Thyroid gland (tissue), 4 donors: ENCODE data around the gene LPP. TPM values are rescaled to one million over a fixed set of nuclear protein-coding genes. Genes with fewer than 3 reads are reported as not detected.
A peak's percentile ranks its signal among the peaks of the same experiment; 100 is the strongest.

Experiments used
- DNase-seq, 2 donors: peaks; one replicate each; pipeline ENCODE4 v3.0.0-alpha.2; 2019
- H3K27ac ChIP-seq, 3 donors: fragments of 200-600 bp; sonication (generic); 1 replicate in 2 of 3; 2 replicates in 1 of 3; pipeline ENCODE4 v1.5.1; 2016 to 2019; ENCODE audit warnings: mild to moderate bottlenecking in 1 of 3, moderate library complexity in 1 of 3
- H3K27me3 ChIP-seq: fragments of 200-600 bp; sonication (generic); one replicate; pipeline ENCODE4 v1.5.1; 2019
- H3K36me3 ChIP-seq, 2 donors: fragments of 200-600 bp; sonication (generic); one replicate each; pipeline ENCODE4 v1.5.1; 2016 to 2019
- H3K4me1 ChIP-seq, 2 donors: fragments of 200-600 bp; sonication (generic); one replicate each; pipeline ENCODE4 v1.5.1; 2017 to 2019
- H3K4me3 ChIP-seq, 3 donors: fragments of 200-600 bp; sonication (generic); replicated peaks in 1 of 3; 1 replicate in 2 of 3; 2 replicates in 1 of 3; pipeline ENCODE4 v1.5.1; 2016; ENCODE audit warnings: mild to moderate bottlenecking in 1 of 3
- H3K9me3 ChIP-seq: fragments of 200-600 bp; sonication (generic); one replicate; pipeline ENCODE4 v1.5.1; 2017
- POLR2A ChIP-seq, 2 donors: fragments of 450-650 bp; IDR thresholded peaks; one replicate each; pipeline ENCODE4 v1.6.1; 2017; ENCODE audit warnings: antibody characterized with exemption in 2 of 2, mild to moderate bottlenecking in 2 of 2, moderate library complexity in 1 of 2
- WGBS, 2 donors: methylation state at CpG; one replicate each; pipeline ENCODE4 v1.1.5; 2017; 5-methylcytosine and 5-hydroxymethylcytosine counted together
- intact Hi-C: fragments of 100-400 bp; cut with DNase I; formaldehyde crosslinking; loops from one replicate; pipeline ENCODE4 v1.15.1; 2023
- total RNA-seq, 4 donors: library from RNA; depleted of rRNA; stranded (reverse); fragments of >200 nt; gene quantifications; one replicate each; pipeline ENCODE4 v1.2.3, GENCODE V29; 2016
- TF ChIP-seq, protein P1 (sequence below), 6 experiments: fragments of 200-600 bp in 3 of 6; fragments of 450-650 bp in 3 of 6; sonication (generic) in 3 of 6; IDR thresholded peaks; one replicate each; pipeline ENCODE4 v1.5.1; 2016 to 2019; ENCODE audit warnings: antibody characterized with exemption in 6 of 6, mild to moderate bottlenecking in 2 of 6, inconsistent platforms in 1 of 6, moderate library complexity in 1 of 6

Gene LPP
- total RNA-seq, 4 donors from 2014 or later: 79.0 to 141 (median 82.8) TPM

DNA sequence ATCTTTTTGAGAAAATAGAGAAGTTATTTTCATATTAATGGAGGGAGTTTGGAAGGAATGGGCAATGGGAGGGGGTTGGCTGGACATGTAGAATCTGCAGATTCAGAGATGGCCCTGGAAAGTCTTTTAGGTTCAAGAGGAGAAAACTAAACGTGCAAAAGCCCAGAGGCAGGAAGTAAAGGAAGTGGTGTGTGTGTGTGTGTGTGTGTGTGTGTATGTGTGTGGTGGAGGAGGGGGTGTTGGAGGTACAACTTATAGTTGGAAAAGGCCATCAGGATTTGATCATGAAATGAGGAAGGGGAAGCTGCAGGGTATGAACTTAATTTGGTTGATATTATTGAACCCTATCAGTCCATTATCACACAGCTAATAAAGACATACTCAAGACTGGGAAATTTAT is 5.6 kb upstream of the LPP start:
- DNase-seq: no peak
- WGBS, 2 donors: 55 to 58% methylated on average over 1 of the region's 1 CpG
- TF ChIP-seq, protein P1, sequence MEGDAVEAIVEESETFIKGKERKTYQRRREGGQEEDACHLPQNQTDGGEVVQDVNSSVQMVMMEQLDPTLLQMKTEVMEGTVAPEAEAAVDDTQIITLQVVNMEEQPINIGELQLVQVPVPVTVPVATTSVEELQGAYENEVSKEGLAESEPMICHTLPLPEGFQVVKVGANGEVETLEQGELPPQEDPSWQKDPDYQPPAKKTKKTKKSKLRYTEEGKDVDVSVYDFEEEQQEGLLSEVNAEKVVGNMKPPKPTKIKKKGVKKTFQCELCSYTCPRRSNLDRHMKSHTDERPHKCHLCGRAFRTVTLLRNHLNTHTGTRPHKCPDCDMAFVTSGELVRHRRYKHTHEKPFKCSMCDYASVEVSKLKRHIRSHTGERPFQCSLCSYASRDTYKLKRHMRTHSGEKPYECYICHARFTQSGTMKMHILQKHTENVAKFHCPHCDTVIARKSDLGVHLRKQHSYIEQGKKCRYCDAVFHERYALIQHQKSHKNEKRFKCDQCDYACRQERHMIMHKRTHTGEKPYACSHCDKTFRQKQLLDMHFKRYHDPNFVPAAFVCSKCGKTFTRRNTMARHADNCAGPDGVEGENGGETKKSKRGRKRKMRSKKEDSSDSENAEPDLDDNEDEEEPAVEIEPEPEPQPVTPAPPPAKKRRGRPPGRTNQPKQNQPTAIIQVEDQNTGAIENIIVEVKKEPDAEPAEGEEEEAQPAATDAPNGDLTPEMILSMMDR (IDR thresholded peaks at IDR 0.05): no peak
- TF ChIP-seq POLR2A (IDR thresholded peaks at IDR 0.05): no peak
- Histone ChIP-seq H3K9me3 (no peaks in the 10 kb centered on the region), H3K27me3 (no peaks in the 10 kb centered on the region), H3K36me3 (no peaks in the 10 kb centered on the region), H3K4me1 (peaks cover 0 to 9% of the 10 kb centered on the region in 2 donors), H3K4me3 (no peak overlapping the region), H3K27ac (no peak overlapping the region)
- intact Hi-C loops: no loop called here

DNA sequence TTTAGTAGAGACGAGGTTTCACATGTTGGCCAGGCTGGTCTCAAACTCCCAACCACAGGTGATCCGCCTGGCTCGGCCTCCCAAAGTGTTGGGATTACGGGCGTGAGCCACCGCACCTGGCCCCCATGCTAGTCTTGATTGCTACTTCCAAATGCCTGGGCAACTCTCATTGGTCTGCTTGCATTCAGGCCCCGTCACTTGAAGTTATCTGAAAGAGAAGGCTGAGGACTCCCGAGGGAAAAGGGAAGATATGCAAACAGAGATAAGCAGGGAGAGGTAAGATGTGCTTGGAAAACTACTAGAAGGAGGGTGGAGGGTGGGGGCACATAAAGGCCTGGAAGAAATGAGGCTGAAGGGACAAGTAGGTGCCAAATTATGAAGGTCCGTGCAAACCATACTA is 4.4 kb upstream of the LPP start:
- intact Hi-C loops: no loop called here
- Histone ChIP-seq H3K27me3 (no peaks in the 10 kb centered on the region), H3K4me3 (no peak overlapping the region), H3K27ac (no peak overlapping the region), H3K9me3 (no peaks in the 10 kb centered on the region), H3K36me3 (no peaks in the 10 kb centered on the region), H3K4me1 (peaks cover 0 to 9% of the 10 kb centered on the region in 2 donors)
- TF ChIP-seq, protein P1 (IDR thresholded peaks at IDR 0.05): no peak
- TF ChIP-seq POLR2A (IDR thresholded peaks at IDR 0.05): no peak
- DNase-seq: no peak
- 88 to 89% methylated on average over 9 of the region's 9 CpGs for WGBS, 2 donors

DNA sequence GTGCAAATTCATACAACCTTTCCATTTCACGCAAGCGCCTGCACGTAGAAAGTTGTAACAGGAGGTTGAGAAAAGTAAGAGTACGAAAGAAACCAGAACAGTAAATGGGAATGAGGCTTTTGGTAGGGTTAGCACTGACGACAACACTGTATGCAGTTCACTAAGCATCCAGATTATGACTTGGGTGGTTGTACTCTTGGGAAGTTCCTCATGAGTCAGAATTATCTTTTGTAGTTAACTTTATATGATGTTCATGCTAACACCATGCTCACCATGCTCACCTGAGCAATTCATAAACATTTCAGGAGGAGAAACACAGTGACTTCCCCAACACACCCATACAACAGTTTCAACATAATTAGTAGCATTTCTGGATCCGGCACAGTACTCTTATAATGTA is 3.0 kb upstream of the LPP start:
- DNase-seq: no peak
- H3K4me3 ChIP-seq: no peak overlapping the region
- intact Hi-C loops: loop anchor here (10.0 kb wide), 1 partner anchor 396 kb away; no protein-coding TSS in a partner anchor
- no peaks in the 10 kb centered on the region for H3K9me3 ChIP-seq
- H3K27ac ChIP-seq: no peak overlapping the region
- TF ChIP-seq POLR2A (IDR thresholded peaks at IDR 0.05): no peak
- TF ChIP-seq, protein P1 (IDR thresholded peaks at IDR 0.05): no peak
- H3K27me3 ChIP-seq: no peaks in the 10 kb centered on the region
- 95 to 98% methylated on average over 6 of the region's 6 CpGs for WGBS, 2 donors
- no peaks in the 10 kb centered on the region for H3K36me3 ChIP-seq
- H3K4me1 ChIP-seq: peaks cover 0 to 15% of the 10 kb centered on the region in 2 donors

DNA sequence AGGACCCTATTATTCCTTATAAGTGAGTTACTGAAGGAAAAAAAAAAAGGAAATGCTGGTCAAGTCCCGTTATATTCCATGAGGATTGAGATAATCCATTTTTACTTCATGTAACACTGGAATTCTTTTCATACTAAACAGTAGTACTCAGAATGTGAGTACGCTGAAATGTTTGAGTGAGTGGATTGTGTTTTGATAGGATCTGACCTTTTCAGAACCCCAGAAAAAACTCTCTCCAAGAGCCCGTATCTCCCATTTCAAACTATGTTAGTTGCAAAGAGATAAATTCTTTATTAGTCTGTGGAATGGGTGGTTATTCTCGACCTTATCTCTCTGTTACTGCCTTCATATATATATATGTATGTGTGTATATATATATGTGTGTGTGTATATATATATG is 2.5 kb upstream of the LPP start:
- TF ChIP-seq, protein P1 (IDR thresholded peaks at IDR 0.05): no peak
- no peak for TF ChIP-seq POLR2A (IDR thresholded peaks at IDR 0.05)
- H3K36me3 ChIP-seq: no peaks in the 10 kb centered on the region

DNA sequence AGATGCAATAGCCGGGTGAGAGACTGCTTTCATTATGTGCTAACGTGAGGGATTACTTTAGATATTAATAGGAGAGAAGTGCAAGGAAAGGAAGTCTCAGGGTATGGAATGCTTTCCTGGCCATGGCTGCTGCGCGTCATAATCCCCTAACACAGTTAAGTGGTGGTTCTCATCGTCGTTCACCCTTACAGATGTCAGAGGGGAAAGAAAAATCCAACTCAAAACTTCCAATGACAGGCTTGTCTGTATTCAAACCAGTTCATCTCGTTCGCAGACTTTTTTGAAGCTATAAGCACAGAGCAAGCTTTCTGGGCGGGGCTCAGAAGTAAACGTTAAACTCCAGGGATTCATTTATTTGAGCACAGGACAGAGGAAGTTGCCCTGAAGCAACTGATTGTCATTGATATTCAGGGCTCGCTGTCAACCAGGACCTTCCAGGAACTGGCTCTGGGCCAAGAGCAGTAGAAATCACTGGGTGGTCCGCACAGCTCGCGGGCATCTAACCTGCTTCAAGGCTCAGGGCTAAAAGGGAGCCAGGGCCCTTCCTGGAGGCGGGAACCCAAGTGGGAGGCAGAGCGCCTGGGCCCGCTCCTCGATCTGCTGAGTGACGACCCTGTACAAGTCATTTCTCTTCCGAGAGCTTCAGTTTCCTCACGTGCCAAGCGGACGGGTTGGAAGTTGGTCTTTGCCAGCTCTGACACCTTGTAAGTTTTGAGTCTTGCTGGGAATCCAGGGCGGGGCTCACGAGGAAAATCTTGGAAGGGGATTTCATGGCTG is 1.1 kb upstream of the LPP start:
- peaks cover 0 to 18% of the 10 kb centered on the region in 2 donors for H3K4me1 ChIP-seq
- no peaks in the 10 kb centered on the region for H3K36me3 ChIP-seq
- intact Hi-C loops: loop anchor here (10.0 kb wide), 1 partner anchor 398 kb away; no protein-coding TSS in a partner anchor
- peak; percentile 35 to 54 for DNase-seq
- no peak for TF ChIP-seq POLR2A (IDR thresholded peaks at IDR 0.05)
- TF ChIP-seq, protein P1 (IDR thresholded peaks at IDR 0.05): no peak
- whole genome bisulfite sequencing, 2 donors: 50 to 51% methylated on average over 16 to 18 of the region's 25 CpGs
- H3K4me3 ChIP-seq: peak overlapping the region in 2 of 3 donors; percentile 88 to 94
- no peaks in the 10 kb centered on the region for H3K9me3 ChIP-seq
- H3K27ac ChIP-seq: peak overlapping the region; percentile 87 to 91 (median 88)
- H3K27me3 ChIP-seq: no peaks in the 10 kb centered on the region

More for the DNA sequence above, 2.5 kb upstream of the LPP start:
- 52 to 57% methylated on average over 4 of the region's 4 CpGs for WGBS, 2 donors
- Histone ChIP-seq H3K4me3 (no peak overlapping the region), H3K9me3 (no peaks in the 10 kb centered on the region), H3K4me1 (peaks cover 0 to 18% of the 10 kb centered on the region in 2 donors), H3K27ac (no peak overlapping the region), H3K27me3 (no peaks in the 10 kb centered on the region)
- no peak for DNase-seq
- intact Hi-C loops: loop anchor here (10.0 kb wide), 1 partner anchor 397 kb away; no protein-coding TSS in a partner anchor
